Activated CD8-positive, alpha-beta T cell treated with anti-CD3 and anti-CD28 coated beads for 36 hours (primary cell): ENCODE data around the gene BTAF1. TPM values are rescaled to one million over a fixed set of nuclear protein-coding genes. Genes with fewer than 3 reads are reported as not detected.

Source experiments
- ATAC-seq: fragments of 200-7000 bp; cut with Tn5 transposase; one replicate; pipeline ENCODE4 v1.10.0; 2021; ENCODE audit warnings: mild to moderate bottlenecking, moderate library complexity
- CTCF ChIA-PET: fragments of 350-600 bp; sonication (Branson Sonifier 250); formaldehyde crosslinking; loops from one replicate; lab custom pipeline; 2021; ENCODE audit warnings: antibody characterized with exemption; lab: Charles Lee
- POLR2A ChIA-PET: fragments of 350-600 bp; sonication (Branson Sonifier 250); formaldehyde crosslinking; loops from one replicate; lab custom pipeline; 2021; ENCODE audit warnings: antibody characterized with exemption; lab: Charles Lee
- DNase-seq: peaks from one replicate; pipeline ENCODE4 v3.0.0-alpha.2; 2020
- H3K27ac Mint-ChIP-seq: one replicate; pipeline ENCODE4 v1.8.0; 2021; ENCODE audit warnings: mild to moderate bottlenecking, mixed read lengths
- H3K27me3 Mint-ChIP-seq: one replicate; pipeline ENCODE4 v1.8.0; 2021; ENCODE audit warnings: mixed read lengths
- H3K36me3 Mint-ChIP-seq: one replicate; pipeline ENCODE4 v1.8.0; 2021; ENCODE audit warnings: low read depth, mixed read lengths
- H3K4me1 Mint-ChIP-seq: one replicate; pipeline ENCODE4 v1.8.0; 2021; ENCODE audit warnings: low read depth, mixed read lengths
- H3K4me3 Mint-ChIP-seq: one replicate; pipeline ENCODE4 v1.8.0; 2021; ENCODE audit warnings: mild to moderate bottlenecking, moderate library complexity, mixed read lengths
- H3K9me3 Mint-ChIP-seq: one replicate; pipeline ENCODE4 v1.8.0; 2021; ENCODE audit warnings: mixed read lengths
- intact Hi-C: fragments of 100-400 bp; cut with micrococcal nuclease; formaldehyde crosslinking; loops from one replicate; pipeline ENCODE4 v1.10.0; 2022
- total RNA-seq, 2 experiments: library from RNA; stranded (reverse); gene quantifications; one replicate each; pipeline ENCODE4 v1.2.3, GENCODE V29; 2021
- TF ChIP-seq, protein P1 (sequence below): fragments of 200-600 bp; IDR thresholded peaks from one replicate; pipeline ENCODE4 v1.8.0; 2022; ENCODE audit warnings: antibody characterized with exemption, mild to moderate bottlenecking

The BTAF1 gene
- total RNA-seq, 2 experiments from 2014 or later, result 73.4 to 75.3 TPM

DNA sequence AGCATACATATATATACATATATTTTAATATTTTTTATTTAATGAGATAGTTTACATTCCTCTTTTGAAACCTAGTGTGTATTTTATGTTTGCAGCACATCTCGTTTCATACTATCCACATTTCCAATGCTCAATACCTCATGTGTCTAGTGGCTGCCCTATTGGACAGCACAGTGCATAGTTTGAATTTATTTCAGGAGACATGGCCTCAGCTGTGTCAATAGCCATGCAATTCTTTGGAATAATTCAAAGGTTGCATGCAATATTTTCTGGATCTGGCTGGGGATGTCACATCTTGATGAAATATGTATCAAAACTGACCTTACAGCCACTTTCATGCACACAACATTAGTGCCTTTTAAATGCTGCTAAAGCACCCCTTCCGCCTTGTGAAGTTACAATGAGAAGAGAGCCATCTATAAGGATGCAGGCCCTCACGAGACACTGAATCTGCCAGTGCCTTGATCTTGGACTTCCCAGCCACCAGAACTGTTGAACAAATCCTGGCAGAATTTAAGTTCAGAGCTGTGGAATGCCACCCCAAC lies 27.3 kb upstream of the BTAF1 start:
- intact Hi-C loops, result no loop called here
- DNase-seq, result no peak
- H3K4me3 Mint-ChIP-seq, result no peak overlapping the region
- peaks cover 3% of the 10 kb centered on the region for H3K4me1 Mint-ChIP-seq
- TF ChIP-seq, protein P1, sequence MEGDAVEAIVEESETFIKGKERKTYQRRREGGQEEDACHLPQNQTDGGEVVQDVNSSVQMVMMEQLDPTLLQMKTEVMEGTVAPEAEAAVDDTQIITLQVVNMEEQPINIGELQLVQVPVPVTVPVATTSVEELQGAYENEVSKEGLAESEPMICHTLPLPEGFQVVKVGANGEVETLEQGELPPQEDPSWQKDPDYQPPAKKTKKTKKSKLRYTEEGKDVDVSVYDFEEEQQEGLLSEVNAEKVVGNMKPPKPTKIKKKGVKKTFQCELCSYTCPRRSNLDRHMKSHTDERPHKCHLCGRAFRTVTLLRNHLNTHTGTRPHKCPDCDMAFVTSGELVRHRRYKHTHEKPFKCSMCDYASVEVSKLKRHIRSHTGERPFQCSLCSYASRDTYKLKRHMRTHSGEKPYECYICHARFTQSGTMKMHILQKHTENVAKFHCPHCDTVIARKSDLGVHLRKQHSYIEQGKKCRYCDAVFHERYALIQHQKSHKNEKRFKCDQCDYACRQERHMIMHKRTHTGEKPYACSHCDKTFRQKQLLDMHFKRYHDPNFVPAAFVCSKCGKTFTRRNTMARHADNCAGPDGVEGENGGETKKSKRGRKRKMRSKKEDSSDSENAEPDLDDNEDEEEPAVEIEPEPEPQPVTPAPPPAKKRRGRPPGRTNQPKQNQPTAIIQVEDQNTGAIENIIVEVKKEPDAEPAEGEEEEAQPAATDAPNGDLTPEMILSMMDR, result no peak
- H3K27me3 Mint-ChIP-seq, result peaks cover 3% of the 10 kb centered on the region
- CTCF ChIA-PET, result no interaction called here
- H3K36me3 Mint-ChIP-seq, result no peaks in the 10 kb centered on the region
- H3K9me3 Mint-ChIP-seq, result no peaks in the 10 kb centered on the region
- POLR2A ChIA-PET, result interaction anchor here (1.4 kb wide), 1 partner anchor 13 kb away, joined by 3 read pairs; the partner anchor contains the start of gene FGFBP3
- no peak for ATAC-seq
- H3K27ac Mint-ChIP-seq, result no peak overlapping the region

DNA sequence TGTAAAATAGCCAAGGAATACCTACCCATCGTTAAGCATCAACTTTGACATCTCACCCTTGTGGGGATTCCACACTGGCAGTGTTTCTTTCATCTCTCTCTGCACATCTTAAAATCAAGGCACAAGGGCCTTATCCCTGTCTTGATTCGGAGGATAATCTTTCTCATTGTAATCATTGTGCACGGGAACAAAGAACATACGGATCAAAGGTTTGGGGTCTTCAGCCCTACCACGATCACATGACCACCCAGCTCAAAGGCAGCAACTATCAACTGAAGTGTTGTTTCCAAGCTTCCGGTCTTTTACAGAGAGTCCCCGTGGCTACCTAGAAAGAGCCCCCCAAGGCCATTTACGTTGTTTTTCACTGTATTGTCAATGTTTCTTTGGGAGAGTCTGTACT lies 26.1 kb upstream of the BTAF1 start:
- ATAC-seq (no peak), DNase-seq (no peak)
- POLR2A ChIA-PET, result interaction anchor here (1.0 to 1.4 kb wide), 2 partner anchors 10 to 12 kb away, joined by 3 read pairs; partner anchors contain the start of gene FGFBP3
- Mint-ChIP-seq H3K27ac (no peak overlapping the region), H3K36me3 (no peaks in the 10 kb centered on the region), H3K27me3 (peaks cover 3% of the 10 kb centered on the region), H3K4me1 (peaks cover 14% of the 10 kb centered on the region), H3K9me3 (no peaks in the 10 kb centered on the region), H3K4me3 (no peak overlapping the region)
- intact Hi-C loops, result no loop called here
- CTCF ChIA-PET, result interaction anchor here (1.0 kb wide), 1 partner anchor 139 kb away, joined by 6 read pairs; no protein-coding TSS in a partner anchor
- TF ChIP-seq, protein P1, result no peak

DNA sequence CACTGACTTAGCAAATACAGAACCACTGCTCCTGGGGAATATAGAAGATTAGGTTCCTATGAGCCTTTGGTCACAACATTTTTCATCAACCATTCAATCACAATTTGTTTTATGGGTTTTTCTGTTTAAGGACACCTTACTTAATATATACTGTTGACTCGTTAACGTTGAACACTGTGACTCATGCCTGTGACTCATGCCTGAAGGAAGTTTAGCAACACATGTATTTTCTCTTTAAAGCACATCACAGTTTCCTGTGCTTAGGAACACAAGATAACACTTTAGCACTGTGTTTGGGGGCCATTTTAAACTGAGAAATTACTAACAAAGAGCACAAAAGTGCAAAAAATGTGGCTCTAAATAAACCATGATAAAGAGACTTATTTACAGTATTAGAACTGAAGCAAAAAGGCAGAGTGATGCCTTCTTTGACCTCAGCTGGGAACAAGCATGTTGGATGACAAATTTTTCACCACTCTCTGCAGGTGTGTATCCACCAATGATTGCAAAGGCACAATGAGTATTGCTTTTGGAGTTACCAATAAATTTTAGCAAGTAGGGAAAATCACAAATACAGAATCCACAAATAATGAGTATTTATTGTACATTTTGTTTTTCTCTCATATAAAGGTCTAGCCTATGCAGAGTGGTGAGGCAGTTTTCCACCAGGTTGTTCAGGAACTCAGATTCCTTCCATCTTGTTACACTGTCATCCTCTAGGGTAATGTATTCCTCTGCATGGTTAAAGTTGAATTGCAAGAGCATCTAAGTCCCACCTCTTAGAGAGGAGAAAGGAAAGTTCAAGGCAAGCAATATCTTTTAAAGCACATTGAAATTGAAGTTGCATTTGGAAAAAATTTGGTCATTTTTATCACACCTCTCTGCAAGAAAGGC lies 21.5 kb upstream of the BTAF1 start:
- CTCF ChIA-PET, result interaction anchor here (0.8 to 1.7 kb wide), 3 partner anchors 11 to 12 kb away, joined by 3 to 4 read pairs (median 3); no protein-coding TSS in a partner anchor
- H3K4me3 Mint-ChIP-seq, result peak overlapping the region; percentile 29
- POLR2A ChIA-PET, result interaction anchor here (0.6 to 1.3 kb wide), 2 partner anchors 22 to 218 kb away, joined by 3 to 4 read pairs; partner anchors contain the start of gene BTAF1

DNA sequence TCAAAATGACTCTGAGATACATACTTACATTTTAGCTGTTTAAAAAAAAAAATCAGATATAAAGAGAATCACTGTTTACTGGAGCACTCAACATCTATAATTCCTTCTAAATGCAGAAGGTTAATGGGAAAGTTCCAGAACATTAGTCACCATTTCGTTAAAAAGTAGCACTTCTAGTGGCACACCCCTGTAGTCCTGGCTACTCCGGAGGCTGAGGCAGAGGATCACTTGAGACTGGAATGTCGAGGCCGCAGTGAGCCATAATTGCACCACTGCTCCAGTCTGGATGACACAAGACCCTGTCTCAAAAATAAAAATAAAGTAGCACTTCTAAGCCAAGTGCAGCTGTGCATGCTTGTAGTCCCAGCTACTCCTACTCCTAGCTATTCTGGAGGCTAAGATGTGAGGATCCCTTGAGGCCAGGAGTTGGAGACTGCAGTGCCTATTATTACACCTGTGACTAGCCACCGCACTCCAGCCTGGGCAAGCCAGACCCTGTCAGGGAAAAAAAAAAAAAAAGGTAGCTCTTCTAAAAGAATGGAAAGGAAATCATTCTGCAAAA lies 16.5 kb upstream of the BTAF1 start:
- POLR2A ChIA-PET, result interaction anchor here (0.8 to 2.4 kb wide), 3 partner anchors 8 to 16 kb away, joined by 3 to 23 read pairs (median 10); partner anchors contain the start of gene BTAF1
- TF ChIP-seq, protein P1, result no peak
- Mint-ChIP-seq H3K4me1 (peaks cover 32% of the 10 kb centered on the region), H3K27ac (peak overlapping the region; percentile 88), H3K36me3 (peaks cover 10% of the 10 kb centered on the region), H3K27me3 (no peaks in the 10 kb centered on the region), H3K4me3 (peak overlapping the region; percentile 91), H3K9me3 (no peaks in the 10 kb centered on the region)
- intact Hi-C loops, result no loop called here
- no peak for DNase-seq
- CTCF ChIA-PET, result interaction anchor here (0.6 to 2.6 kb wide), 3 partner anchors 15 to 148 kb away, joined by 3 to 18 read pairs (median 17); partner anchors contain the start of gene BTAF1
- ATAC-seq, result no peak

More for the DNA sequence above, 21.5 kb upstream of the BTAF1 start:
- no peaks in the 10 kb centered on the region for H3K9me3 Mint-ChIP-seq
- peaks cover 8% of the 10 kb centered on the region for H3K36me3 Mint-ChIP-seq
- H3K27me3 Mint-ChIP-seq, result peaks cover 3% of the 10 kb centered on the region
- intact Hi-C loops, result no loop called here
- TF ChIP-seq, protein P1, result no peak
- ATAC-seq, result peak; percentile 100
- DNase-seq, result peak; percentile 87
- H3K27ac Mint-ChIP-seq, result peak overlapping the region; percentile 92
- peaks cover 29% of the 10 kb centered on the region for H3K4me1 Mint-ChIP-seq
